ENCODE data around the gene ZNF74. TPM values are rescaled to one million over a fixed set of nuclear protein-coding genes. Genes with fewer than 3 reads are reported as not detected.

Gene ZNF74
- total and polyA plus RNA-seq, 10 of the 15 experiments (the other 5 are each of a cell fraction or from before 2014, with no cell fraction given) = 0.37 to 9.3 (median 5.1) TPM

- TF ChIP-seq, protein P1, sequence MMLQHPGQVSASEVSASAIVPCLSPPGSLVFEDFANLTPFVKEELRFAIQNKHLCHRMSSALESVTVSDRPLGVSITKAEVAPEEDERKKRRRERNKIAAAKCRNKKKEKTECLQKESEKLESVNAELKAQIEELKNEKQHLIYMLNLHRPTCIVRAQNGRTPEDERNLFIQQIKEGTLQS (IDR thresholded peaks at IDR 0.05; ENCODE audit: borderline replicate concordance, extremely low read depth, low read depth, low read length) = no peak
- TF ChIP-seq YY1 (IDR thresholded peaks at IDR 0.05; ENCODE audit: low read depth, low read length) = no peak
These were observed 33.4 kb downstream of the ZNF74 start (continued) for GRCh38 chr22:20427104-20427944.

DNA sequence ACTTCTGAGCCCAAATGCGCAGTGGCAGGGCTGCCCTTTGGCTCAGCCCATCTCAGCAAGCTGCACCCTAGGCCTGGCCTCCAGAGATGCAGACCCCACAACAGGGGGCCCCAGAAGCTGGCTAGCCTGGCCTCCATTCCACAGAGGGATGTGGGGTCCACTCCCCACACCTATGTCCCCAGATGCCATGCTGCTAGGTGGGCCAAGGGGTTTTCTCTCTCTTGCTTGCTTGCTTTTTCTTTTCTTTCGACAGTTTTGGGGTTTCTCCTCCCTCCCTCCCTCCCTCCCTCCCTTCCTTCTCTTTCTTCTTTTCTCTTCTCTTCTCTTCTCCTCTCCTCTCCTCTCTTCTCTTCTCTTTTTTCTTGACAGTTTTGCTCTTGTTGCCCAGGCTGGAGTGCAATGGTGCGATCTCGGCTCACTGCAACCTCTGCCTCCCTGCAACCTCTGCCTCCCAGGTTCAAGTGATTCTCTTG is 34.0 kb downstream of the ZNF74 start:
- in situ Hi-C loops (cut with MboI) (no loop called here), intact Hi-C loops (cut with micrococcal nuclease; ENCODE audit: unreplicated experiment) (no loop called here)
- ChIA-PET RAD21 (ENCODE audit: unreplicated experiment) (no interaction called here), SMC1A (ENCODE audit: uncharacterized antibody, unreplicated experiment) (no interaction called here), CTCF (interaction anchor here (1.1 kb wide), 1 partner anchor 28 kb away, joined by 3 read pairs; no protein-coding TSS in a partner anchor), POLR2A (no interaction called here)
- Histone ChIP-seq H3K4me1 (ENCODE audit: control insufficient read depth, insufficient read depth, low read length) (peaks cover 8% of the 10 kb centered on the region), H3K9ac (ENCODE audit: control insufficient read depth, insufficient read depth, low read length) (no peak overlapping the region), H2AFZ (ENCODE audit: control insufficient read depth, low read depth, low read length) (no peak overlapping the region), H3K27ac (ENCODE audit: control insufficient read depth, insufficient read depth) (no peak overlapping the region), H4K20me1 (ENCODE audit: control insufficient read depth, insufficient read depth) (no peaks in the 10 kb centered on the region; the same call in 1 of the 2 replicates), H3K4me3 (no peak overlapping the region), H3K36me3 (ENCODE audit: control insufficient read depth in 2 of 2, insufficient read depth in 2 of 2, low read length in 1 of 2) (no peaks in the 10 kb centered on the region), H3K4me2 (ENCODE audit: control insufficient read depth, insufficient read depth) (no peak overlapping the region), H3K9me3 (replicated peaks; ENCODE audit: control insufficient read depth, insufficient read depth, low read length) (no peaks in the 10 kb centered on the region; the same call in 2 of the 3 replicates), H3K79me2 (ENCODE audit: control insufficient read depth, insufficient read depth, low read length) (no peaks in the 10 kb centered on the region), H3K27me3 (replicated peaks in 1 of 2; ENCODE audit: control insufficient read depth in 2 of 2, insufficient read depth in 2 of 2, low read length in 1 of 2) (peaks cover 5 to 21% of the 10 kb centered on the region in 2 experiments)
- ATAC-seq (no peak), DNase-seq (ENCODE audit: low read depth, low spot score) (no peak), FAIRE-seq (no peak)
- 58% methylated on average over 4 of the region's 4 CpGs for WGBS (ENCODE audit: insufficient coverage, insufficient replicate concordance, low lambda C conversion rate, missing lambda C conversion rate)
- BruUV-seq (replicated peaks) = no TSS peak
- TF ChIP-seq ZNF592 (IDR thresholded peaks at IDR 0.05) (no peak), ZNF207 (IDR thresholded peaks at IDR 0.05; ENCODE audit: borderline replicate concordance) (no peak), RUNX3 (IDR thresholded peaks at IDR 0.05; ENCODE audit: low read length) (no peak), ESRRA (IDR thresholded peaks at IDR 0.05; ENCODE audit: low read length) (no peak), CHD4 (IDR thresholded peaks at IDR 0.05) (no peak), GATAD2B (conservative IDR thresholded peaks at IDR 0.05; ENCODE audit: low read depth) (no peak), GABPA (IDR thresholded peaks at IDR 0.05; ENCODE audit: low read depth) (no peak), PML (IDR thresholded peaks at IDR 0.05; ENCODE audit: low read length) (no peak), BMI1 (IDR thresholded peaks at IDR 0.05; ENCODE audit: borderline replicate concordance) (no peak), HDGF (IDR thresholded peaks at IDR 0.05) (no peak)
- TF ChIP-seq, protein P2, sequence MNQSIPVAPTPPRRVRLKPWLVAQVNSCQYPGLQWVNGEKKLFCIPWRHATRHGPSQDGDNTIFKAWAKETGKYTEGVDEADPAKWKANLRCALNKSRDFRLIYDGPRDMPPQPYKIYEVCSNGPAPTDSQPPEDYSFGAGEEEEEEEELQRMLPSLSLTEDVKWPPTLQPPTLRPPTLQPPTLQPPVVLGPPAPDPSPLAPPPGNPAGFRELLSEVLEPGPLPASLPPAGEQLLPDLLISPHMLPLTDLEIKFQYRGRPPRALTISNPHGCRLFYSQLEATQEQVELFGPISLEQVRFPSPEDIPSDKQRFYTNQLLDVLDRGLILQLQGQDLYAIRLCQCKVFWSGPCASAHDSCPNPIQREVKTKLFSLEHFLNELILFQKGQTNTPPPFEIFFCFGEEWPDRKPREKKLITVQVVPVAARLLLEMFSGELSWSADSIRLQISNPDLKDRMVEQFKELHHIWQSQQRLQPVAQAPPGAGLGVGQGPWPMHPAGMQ (IDR thresholded peaks at IDR 0.05; ENCODE audit: borderline replicate concordance) = no peak
